Measurements from ENCODE around the gene ZNF414. TPM values are rescaled to one million over a fixed set of nuclear protein-coding genes. Genes with fewer than 3 reads are reported as not detected.

ZNF414 gene
- total RNA-seq, 4 donors from 2014 or later, result 3.6 to 18.9 (median 10.3) TPM

GRCh38 chr19:8484331-8484894 is 29.6 kb downstream of the ZNF414 start:
- H3K4me3 ChIP-seq, result no peak overlapping the region
- H3K27ac ChIP-seq, result peak overlapping the region in 2 of 4 donors; percentile 14 to 29
- TF ChIP-seq, protein P1, sequence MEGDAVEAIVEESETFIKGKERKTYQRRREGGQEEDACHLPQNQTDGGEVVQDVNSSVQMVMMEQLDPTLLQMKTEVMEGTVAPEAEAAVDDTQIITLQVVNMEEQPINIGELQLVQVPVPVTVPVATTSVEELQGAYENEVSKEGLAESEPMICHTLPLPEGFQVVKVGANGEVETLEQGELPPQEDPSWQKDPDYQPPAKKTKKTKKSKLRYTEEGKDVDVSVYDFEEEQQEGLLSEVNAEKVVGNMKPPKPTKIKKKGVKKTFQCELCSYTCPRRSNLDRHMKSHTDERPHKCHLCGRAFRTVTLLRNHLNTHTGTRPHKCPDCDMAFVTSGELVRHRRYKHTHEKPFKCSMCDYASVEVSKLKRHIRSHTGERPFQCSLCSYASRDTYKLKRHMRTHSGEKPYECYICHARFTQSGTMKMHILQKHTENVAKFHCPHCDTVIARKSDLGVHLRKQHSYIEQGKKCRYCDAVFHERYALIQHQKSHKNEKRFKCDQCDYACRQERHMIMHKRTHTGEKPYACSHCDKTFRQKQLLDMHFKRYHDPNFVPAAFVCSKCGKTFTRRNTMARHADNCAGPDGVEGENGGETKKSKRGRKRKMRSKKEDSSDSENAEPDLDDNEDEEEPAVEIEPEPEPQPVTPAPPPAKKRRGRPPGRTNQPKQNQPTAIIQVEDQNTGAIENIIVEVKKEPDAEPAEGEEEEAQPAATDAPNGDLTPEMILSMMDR (IDR thresholded peaks at IDR 0.05), result no peak
- TF ChIP-seq POLR2AphosphoS5 (IDR thresholded peaks at IDR 0.05) (no peak), EP300 (IDR thresholded peaks at IDR 0.05) (no peak), POLR2A (IDR thresholded peaks at IDR 0.05) (no peak)
- peaks cover 0 to 52% (median 3%) of the 10 kb centered on the region in 3 donors for H3K4me1 ChIP-seq
- ATAC-seq, result peak; percentile 46
- WGBS, 2 donors (ENCODE audit: low coverage in 1 of 2), result 60 to 80% methylated on average over 2 to 3 of the region's 18 CpGs
- peaks cover 0 to 91% of the 10 kb centered on the region in 2 donors for H3K36me3 ChIP-seq
- H3K9me3 ChIP-seq, result no peaks in the 10 kb centered on the region
- no peaks in the 10 kb centered on the region for H3K27me3 ChIP-seq

- no peak overlapping the region for H3K27ac ChIP-seq
- peaks cover 0 to 63% (median 9%) of the 10 kb centered on the region in 3 donors for H3K4me1 ChIP-seq
- 86 to 93% methylated on average over 4 to 8 of the region's 8 CpGs for WGBS, 2 donors (ENCODE audit: low coverage in 1 of 2)
- no peak overlapping the region for H3K4me3 ChIP-seq
- no peaks in the 10 kb centered on the region for H3K27me3 ChIP-seq
- TF ChIP-seq POLR2AphosphoS5 (IDR thresholded peaks at IDR 0.05), result no peak
- no peak for TF ChIP-seq POLR2A (IDR thresholded peaks at IDR 0.05)
- H3K36me3 ChIP-seq, result peaks cover 0 to 86% of the 10 kb centered on the region in 2 donors
- no peak for ATAC-seq
- no peaks in the 10 kb centered on the region for H3K9me3 ChIP-seq
These were observed 30.8 kb downstream of the ZNF414 start for GRCh38 chr19:8483165-8483564.

DNA sequence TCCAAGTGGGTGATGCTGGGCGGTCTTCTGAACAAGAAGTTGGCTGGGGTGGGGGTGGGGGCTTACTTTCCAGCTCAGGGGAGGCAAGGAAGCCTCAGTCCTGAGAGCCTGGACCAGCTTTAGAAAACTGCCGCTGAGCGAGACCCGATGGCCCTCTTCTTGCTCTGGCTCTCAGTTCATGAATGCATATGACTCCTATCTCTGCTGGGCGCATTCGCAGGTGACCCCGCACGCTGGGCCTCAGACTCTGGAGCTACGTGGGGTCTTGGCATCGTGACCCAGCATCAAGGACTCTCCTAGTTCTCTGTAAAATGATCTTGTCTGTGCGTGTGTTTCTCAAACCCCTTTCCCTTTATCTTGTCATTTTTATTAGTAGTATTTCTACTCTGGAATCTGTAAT is 31.3 kb downstream of the ZNF414 start:
- Histone ChIP-seq H3K27me3 (no peaks in the 10 kb centered on the region), H3K4me3 (no peak overlapping the region), H3K27ac (no peak overlapping the region), H3K36me3 (peaks cover 0 to 86% of the 10 kb centered on the region in 2 donors), H3K4me1 (peaks cover 0 to 63% (median 11%) of the 10 kb centered on the region in 3 donors), H3K9me3 (no peaks in the 10 kb centered on the region)
- WGBS, 2 donors (ENCODE audit: low coverage in 1 of 2), result 40 to 89% methylated on average over 1 to 7 of the region's 11 CpGs
- ATAC-seq, result no peak
- no peak for TF ChIP-seq POLR2AphosphoS5 (IDR thresholded peaks at IDR 0.05)
- TF ChIP-seq, protein P1 (IDR thresholded peaks at IDR 0.05), result no peak
- no peak for TF ChIP-seq EP300 (IDR thresholded peaks at IDR 0.05)
- no peak for TF ChIP-seq POLR2A (IDR thresholded peaks at IDR 0.05)

DNA sequence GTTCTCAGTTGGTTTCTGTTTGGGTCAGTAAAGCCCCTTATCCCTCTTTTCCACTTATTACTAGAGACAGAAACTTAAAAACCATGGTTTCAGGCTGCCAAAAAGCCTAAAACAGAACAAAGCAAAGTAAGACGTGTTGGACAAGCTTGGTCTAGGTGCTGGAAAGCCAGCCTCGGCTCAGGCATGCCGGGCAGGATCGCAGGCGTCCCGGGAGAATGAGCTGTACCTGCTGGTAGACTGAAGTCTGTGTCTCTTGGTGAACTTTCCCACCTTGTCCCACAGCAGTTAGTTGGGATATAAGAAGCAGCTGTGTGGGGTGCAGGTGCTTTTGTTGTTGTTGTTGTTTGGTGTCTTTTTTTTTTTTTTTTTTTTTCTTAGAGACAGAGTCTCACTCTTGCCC is 32.4 kb downstream of the ZNF414 start:
- Histone ChIP-seq H3K27me3 (no peaks in the 10 kb centered on the region), H3K4me1 (peaks cover 0 to 64% (median 11%) of the 10 kb centered on the region in 3 donors), H3K27ac (peak overlapping the region in 1 of 4 donors; percentile 14), H3K4me3 (no peak overlapping the region), H3K36me3 (peaks cover 0 to 86% of the 10 kb centered on the region in 2 donors), H3K9me3 (no peaks in the 10 kb centered on the region)
- TF ChIP-seq POLR2A (IDR thresholded peaks at IDR 0.05) (no peak), EP300 (IDR thresholded peaks at IDR 0.05) (no peak), POLR2AphosphoS5 (IDR thresholded peaks at IDR 0.05) (no peak)
- TF ChIP-seq, protein P1 (IDR thresholded peaks at IDR 0.05), result no peak
- ATAC-seq, result no peak
- WGBS, 2 donors (ENCODE audit: low coverage in 1 of 2), result 50 to 53% methylated on average over 1 to 6 of the region's 6 CpGs

DNA sequence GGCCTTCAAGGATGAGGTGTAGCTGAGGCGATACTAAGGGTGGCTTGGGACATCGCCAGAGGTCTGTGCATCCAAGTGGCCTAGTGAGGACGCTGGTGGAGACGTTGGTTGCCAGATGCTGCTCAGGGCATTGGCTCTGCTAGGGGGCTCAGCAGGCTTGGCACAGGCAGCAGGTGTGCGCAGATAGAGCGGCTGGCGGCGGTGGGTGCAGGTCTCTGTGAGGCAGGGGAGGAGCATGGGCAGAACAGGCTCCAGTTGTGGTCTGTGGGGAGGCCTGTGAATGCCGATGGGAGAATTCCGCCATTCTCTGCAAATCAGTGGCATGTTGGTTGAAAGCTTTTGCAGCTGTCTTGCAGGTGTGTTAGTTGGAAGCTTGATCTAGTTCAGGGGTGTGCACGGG is 32.8 kb downstream of the ZNF414 start:
- Histone ChIP-seq H3K9me3 (no peaks in the 10 kb centered on the region), H3K4me3 (no peak overlapping the region), H3K27me3 (no peaks in the 10 kb centered on the region), H3K4me1 (peaks cover 0 to 67% (median 11%) of the 10 kb centered on the region in 3 donors), H3K36me3 (peaks cover 0 to 86% of the 10 kb centered on the region in 2 donors), H3K27ac (peak overlapping the region in 1 of 4 donors; percentile 14)
- no peak for TF ChIP-seq EP300 (IDR thresholded peaks at IDR 0.05)
- TF ChIP-seq POLR2AphosphoS5 (IDR thresholded peaks at IDR 0.05), result no peak
- no peak for TF ChIP-seq POLR2A (IDR thresholded peaks at IDR 0.05)
- ATAC-seq, result no peak
- 43 to 50% methylated on average over 1 of the region's 11 CpGs for WGBS, 2 donors (ENCODE audit: low coverage in 1 of 2)

DNA sequence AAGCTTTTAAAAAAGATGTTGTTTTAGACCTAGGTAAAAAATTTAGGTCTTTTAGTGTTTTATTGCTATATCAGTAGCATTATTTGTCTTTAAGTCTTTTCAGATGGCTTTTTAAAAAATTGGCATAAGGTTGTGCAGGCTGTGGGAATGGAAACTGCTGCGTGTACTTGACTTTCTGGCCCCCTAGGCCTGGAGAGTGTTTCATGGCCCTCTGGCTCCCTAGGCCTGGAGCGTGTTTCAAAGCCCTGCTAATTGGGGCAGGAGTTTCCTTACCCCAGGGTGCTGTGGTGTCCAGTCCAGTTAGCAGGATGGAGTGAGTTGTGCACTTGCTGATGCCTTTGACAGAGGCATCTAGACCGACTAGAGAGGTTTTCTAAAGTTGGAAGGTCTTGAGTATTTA is 35.4 kb downstream of the ZNF414 start:
- no peak for ATAC-seq
- H3K27ac ChIP-seq, result peak overlapping the region in 3 of 4 donors; percentile 3 to 34 (median 9)
- TF ChIP-seq POLR2AphosphoS5 (IDR thresholded peaks at IDR 0.05) (no peak), EP300 (IDR thresholded peaks at IDR 0.05) (no peak), POLR2A (IDR thresholded peaks at IDR 0.05) (no peak)
- TF ChIP-seq, protein P1 (IDR thresholded peaks at IDR 0.05), result no peak
- WGBS, 2 donors (ENCODE audit: low coverage in 1 of 2), result 21 to 63% methylated on average over 2 to 3 of the region's 3 CpGs
- no peaks in the 10 kb centered on the region for H3K27me3 ChIP-seq
- peaks cover 4 to 86% of the 10 kb centered on the region in 2 donors for H3K36me3 ChIP-seq
- peaks cover 0 to 59% (median 11%) of the 10 kb centered on the region in 3 donors for H3K4me1 ChIP-seq
- no peaks in the 10 kb centered on the region for H3K9me3 ChIP-seq
- no peak overlapping the region for H3K4me3 ChIP-seq

Measured in gastroesophageal sphincter (tissue), 4 donors.